CD4-positive, alpha-beta T cell treated with Interleukin-15 for 4 hours (primary cell): ENCODE data around the gene HMGXB3.
A peak's percentile ranks its signal among the peaks of the same experiment; 100 is the strongest.

ENCODE experiments used
- DNase-seq: peaks from one replicate; pipeline ENCODE4 v3.0.0-alpha.2; 2020; ENCODE audit warnings: low spot score

Gene HMGXB3, protein sequence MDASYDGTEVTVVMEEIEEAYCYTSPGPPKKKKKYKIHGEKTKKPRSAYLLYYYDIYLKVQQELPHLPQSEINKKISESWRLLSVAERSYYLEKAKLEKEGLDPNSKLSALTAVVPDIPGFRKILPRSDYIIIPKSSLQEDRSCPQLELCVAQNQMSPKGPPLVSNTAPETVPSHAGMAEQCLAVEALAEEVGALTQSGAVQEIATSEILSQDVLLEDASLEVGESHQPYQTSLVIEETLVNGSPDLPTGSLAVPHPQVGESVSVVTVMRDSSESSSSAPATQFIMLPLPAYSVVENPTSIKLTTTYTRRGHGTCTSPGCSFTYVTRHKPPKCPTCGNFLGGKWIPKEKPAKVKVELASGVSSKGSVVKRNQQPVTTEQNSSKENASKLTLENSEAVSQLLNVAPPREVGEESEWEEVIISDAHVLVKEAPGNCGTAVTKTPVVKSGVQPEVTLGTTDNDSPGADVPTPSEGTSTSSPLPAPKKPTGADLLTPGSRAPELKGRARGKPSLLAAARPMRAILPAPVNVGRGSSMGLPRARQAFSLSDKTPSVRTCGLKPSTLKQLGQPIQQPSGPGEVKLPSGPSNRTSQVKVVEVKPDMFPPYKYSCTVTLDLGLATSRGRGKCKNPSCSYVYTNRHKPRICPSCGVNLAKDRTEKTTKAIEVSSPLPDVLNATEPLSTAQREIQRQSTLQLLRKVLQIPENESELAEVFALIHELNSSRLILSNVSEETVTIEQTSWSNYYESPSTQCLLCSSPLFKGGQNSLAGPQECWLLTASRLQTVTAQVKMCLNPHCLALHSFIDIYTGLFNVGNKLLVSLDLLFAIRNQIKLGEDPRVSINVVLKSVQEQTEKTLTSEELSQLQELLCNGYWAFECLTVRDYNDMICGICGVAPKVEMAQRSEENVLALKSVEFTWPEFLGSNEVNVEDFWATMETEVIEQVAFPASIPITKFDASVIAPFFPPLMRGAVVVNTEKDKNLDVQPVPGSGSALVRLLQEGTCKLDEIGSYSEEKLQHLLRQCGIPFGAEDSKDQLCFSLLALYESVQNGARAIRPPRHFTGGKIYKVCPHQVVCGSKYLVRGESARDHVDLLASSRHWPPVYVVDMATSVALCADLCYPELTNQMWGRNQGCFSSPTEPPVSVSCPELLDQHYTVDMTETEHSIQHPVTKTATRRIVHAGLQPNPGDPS (N-terminal part only)

DNA sequence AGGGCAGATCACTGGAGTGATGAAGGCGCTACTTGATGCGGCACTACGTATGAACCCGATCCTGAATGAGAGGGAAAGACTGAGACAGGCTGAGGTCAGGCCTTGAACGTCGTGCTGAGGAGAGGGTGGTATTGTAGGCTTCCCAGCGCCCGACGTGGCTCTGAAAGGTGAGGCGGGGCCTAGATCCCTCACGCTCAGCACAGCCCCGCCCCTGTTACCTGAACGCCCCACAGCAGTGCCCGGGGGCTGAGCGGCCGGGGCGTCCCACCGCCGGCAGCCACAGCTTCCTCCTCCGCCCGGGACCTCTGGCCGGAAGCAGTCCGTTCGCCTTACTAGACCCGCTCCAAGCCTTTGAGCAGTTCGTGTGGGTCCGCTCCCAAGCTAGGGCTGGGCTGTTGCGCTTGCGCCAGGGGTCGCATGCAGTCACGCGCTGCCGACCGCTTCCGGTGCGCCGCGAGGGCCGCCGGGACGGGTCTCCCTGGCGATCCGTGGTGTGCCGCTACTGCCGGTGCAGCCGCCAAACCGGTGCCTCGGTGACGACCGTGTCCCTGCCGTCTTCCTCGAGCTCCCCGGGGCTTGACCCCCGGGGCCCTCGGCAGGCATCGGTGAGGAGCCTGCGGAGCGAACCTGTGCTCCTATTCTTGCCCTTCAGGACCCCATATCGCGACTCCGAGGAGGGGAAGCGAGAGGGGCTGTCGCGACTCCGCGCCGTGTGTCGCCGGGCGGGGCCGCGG lies at the start of gene HMGXB3, which contains the start of gene TIGD6:
HMGXB3 (plus strand) TSS at position 484 of the 734 bp plus-strand sequence. CDS start 4,114 bp downstream, outside the sequence.
TIGD6 (minus strand) TSS at position 399 of the 734 bp plus-strand sequence. CDS start 4,306 bp downstream, outside the sequence.
- peak; percentile 88 for DNase-seq

DNA sequence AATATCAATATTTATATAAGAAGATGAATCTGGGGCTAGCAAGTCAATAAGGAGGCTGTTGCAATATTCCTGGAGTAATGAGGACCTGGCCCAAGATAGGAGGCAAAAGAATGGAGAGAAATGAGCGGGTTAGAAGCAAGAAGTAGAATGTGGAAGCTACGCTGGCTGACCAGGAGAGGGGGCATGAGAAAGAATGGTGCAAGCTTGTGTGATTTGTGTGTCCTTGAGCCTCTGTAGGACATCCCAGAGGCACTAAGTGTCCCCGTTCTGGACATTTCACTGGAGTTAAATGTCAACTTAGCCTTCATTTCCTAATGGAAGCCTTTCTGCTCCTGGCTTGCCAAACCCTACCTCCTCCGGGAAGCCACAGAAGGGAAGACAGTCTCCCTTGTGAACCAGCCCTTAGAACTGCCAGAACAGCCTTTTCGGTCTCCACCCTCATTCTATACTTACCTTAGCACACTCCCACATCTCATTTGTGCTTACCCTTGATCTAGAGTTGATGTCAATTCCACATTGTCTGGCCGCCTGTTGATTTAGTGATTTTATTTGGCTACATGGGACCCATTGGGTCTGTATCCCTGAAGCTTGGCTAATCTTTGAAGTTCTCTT lies 49.3 kb upstream of the HMGXB3 start:
- no peak for DNase-seq

DNA sequence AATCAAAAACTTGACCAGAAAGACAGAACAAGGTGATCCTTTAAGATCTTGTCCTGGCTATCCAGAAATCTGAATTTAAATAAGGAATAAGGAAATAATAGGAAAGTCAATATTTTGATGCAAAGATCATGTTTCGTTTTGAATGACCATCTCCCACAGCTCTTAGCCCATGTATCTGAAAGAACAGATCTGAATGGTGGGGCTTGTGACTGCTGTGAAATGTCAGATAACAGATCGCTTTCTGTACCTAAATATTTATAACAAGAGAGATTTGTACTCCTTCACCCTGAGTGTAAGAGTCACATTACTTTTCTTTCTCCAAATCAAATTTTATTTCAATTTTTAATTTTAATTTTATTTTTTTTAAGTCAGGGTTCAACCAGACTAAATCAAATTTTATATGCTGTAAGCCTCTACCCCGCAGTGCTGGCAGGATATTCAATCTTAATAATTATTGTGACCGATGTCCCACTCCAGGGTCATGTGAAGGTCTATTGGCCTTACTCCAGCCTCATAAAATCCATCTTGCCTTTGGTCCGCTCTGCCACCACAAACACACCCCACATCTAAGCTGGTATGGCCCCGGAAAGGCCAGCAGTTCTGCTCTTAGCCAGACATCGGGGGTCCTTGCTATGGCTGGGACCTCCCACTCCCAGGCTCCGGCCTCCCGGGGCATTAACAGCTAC lies 47.0 kb upstream of the HMGXB3 start:
- no peak for DNase-seq

DNA sequence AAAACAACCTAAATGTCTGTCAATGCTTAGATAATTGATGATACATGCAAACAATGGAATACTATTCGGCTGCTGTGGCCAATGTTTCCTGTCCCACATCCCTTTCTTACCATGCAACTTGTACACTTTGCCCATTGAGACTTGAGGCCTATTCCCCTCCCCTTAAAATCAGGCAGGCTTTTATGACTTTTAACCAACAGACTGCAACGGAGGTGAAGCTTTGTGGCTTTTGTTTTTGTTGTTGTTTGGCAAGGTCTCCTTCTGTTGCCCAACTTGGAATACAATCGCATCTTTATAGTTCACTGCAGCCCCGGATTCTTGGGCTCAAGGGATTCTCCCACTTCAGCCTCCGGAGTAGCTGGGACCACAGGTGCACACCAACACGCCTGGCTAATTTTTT lies 45.7 kb upstream of the HMGXB3 start:
- no peak for DNase-seq

DNA sequence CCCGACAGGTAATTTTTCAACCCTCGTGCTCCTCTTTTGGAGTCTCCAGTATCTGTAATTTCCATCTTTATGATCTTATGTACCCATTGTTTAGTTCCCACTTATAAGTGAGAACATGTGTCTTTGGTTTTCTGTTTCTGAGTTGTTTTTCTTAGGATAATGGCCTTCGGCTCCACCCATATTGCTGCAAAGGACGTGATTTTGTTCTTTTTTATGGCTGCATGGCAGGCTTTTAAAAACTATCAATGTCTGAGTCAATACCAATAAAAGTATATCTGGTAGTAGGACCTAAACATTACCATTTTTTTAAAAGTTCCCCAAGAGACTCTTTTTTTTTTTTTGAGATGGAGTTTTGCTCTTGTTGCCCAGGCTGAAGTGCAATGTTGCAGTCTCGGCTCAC lies 43.9 kb upstream of the HMGXB3 start:
- no peak for DNase-seq

DNA sequence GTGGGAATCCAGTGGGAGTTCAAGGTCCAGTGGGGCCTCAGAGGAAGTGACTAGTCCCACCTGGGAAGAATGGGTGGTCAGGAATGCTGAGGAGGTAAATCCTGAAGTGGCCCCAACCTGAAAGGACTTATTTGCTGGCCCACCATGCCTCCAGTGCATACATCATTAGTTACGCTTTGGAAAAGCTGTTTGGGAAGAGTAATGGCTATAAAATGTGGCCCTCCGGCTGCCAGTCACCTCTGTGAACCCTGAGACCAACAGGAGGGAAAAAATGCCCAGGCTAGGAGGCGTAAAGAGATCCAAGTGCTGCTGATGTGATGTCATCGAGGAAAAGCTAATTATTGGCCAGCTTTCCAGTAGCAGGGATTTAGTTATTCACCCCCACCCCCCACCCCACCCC lies 42.7 kb upstream of the HMGXB3 start:
- DNase-seq = no peak

DNA sequence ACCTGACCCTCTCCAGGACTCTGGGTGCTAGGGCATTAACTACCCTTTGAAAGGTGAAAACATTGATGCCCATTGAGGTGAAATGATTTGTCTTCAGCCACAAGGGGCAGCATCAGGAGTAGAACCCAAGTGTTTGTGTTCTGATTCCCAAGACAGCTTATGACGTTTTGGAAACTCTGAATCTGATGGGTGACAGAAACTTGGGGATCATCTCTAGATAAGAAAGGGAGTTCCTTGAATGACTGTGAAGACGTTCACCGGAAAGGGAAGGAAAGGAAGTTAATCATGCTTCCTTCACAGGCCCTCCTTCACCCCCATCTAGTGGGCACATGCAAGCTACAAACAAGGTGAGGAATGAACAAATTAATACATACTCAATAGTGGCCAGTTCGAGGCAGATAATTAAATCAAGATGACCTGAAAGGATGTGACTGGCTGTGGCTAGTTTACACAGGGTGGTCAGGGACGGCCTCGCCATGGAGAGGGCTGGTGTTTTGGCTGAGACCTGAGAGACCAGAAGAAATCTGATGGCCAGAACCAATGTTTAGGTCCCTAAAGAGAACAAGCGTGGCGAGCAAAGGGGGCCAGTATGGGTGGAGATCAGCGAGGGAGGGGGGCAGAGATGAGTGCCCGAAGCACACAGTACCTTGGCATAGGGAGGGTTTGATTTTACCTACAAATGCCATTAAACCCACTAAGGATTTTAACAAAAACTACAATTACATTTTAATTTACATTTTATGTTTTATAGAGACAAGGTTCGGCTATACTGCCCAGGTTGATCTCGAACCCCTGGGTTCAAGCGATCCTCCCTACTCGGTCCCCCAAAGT lies 40.9 kb upstream of the HMGXB3 start:
- peak; percentile 66 for DNase-seq

DNA sequence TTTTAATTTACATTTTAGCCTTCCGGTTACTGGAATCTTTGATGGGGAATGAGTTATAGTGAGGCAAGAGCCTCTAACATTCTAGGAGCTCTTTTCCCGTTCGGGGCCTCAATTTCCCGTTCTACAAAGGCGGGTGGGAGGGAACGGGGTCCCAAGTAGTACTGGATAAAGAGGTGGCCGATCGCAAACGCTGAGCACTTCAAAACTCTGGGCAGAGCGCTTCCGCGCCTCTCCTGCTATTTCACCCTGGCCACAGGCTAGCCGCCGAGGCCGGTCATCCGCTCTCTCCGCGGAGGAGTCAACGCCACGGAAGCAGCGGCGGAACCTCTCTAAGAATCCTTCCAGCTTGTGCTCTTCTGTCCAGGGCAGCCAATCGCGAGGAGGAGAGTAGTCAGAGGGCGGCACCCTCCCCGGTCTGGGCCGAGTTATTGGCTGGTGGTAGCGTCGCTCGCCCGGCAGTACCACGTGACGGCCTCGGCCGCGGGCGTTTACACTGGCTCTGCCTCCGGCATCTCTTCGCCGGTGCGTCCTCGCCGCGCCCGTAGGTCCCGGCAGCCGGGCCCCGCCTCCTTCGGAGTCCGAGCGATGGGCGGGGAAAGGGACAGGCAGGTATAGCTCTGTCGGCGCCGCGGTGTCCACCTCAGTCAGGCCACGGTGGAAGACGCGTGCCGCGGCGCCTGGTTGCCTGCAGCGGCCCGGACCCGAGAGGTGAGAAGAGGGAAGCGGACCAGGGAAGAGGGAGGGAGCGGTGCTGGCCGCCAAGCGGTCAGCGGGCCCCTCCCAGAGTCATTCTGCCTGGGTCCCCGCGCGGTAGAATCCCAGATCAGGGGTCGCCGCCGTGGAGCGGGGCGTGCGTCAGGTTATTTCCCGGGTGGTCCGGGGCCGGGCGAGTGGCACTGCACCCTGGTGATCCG lies 40.0 kb upstream of the HMGXB3 start, which contains the start of gene SLC26A2:
SLC26A2 (plus strand) TSS at position 487 of the 914 bp plus-strand sequence. CDS start 16,895 bp downstream, outside the sequence.
- DNase-seq = peak; percentile 94

DNA sequence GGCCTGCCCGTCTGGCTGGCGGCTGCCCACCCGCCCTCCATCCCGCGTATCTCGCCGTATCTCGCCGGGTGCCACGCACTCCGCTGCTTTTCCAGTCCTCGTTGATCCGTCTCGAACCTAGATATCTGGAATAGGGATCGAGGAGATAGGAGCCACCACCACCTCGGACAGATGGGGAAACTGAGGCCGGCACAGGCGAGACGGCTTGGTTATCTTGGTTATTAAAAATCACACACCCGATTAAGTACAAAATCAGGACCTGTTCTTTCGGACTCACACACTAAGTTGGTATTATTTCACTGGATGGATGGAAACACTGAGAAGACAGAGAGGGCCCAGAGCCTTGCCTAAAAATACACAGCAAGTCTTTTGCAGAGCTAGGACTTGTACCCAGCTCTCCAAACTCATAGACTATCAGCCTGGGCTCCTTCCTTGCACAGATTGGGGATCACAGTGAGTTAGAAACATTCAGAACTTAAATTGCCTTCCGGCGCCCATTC lies 39.3 kb upstream of the HMGXB3 start:
- DNase-seq = no peak

DNA sequence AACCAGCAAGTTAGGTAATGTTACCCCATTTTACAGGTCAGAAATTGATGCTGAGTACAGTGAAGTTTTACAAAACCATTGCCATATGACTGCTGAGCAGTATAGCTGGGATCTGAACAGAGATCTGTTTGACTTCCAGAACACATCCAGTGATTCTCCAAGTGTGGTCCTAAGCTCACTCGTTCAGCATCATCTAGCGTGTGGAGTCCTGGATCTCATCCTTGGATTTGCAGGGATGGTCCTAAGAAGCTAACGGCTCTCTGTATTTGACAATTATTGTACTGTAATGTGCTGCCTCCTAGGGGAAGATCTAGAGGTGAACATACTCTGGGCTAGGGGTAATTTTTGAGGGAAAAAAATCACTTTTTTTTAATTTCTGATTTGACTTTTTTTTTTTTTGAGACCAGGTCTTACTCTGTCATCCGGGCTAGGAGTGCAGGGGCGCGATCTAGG lies 38.6 kb upstream of the HMGXB3 start:
- no peak for DNase-seq

DNA sequence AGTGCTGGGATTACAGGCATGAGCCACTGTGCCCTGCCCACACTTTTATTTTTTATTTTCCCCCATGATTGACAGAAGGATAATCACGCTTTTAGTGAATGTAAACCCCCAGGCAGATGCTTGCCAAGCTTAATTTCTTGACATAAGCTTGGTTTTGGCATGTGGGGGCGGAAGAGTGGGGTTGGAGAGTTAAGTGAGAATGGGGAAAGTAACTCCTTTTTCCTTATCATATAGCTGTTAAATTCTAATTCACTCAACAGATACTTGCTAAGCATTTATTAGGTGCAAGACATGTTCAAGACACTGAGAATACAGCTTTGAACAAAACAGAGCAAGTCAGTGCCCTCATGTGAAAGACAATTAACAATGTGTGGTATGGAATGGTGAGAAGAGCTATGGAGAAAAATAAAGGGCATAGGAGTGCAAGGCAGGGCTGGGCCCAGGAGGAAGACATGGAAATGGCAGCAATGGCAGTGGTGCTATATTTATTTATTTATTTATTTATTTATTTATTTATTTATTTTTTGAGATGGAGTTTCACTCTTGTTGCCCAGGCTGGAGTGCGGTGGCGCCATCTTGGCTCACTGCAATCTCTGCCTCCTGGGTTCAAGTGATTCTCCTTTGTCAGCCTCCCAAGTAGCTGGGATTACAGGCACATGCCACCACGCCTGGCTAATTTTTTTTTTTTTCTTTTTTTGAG lies 37.8 kb upstream of the HMGXB3 start:
- no peak for DNase-seq

DNA sequence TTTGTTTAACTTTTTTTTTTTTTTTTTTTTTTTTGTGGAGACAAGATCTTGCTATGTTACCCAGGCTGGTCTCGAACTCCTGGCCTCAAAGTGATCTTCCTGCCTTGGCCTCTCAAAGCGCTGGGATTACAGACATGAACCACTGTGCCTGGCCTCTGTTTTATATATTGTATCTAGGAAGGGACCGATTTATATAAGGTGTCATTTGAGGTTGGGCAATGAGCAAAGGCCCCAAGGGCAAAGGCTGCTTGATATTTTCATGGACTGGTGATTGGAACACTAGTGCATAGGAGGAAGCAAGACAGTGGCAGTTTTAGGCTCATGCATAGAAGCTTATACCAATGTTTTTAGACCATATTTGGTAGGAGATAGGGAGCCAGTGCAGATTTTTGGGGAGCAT lies 36.8 kb upstream of the HMGXB3 start:
- no peak for DNase-seq

DNA sequence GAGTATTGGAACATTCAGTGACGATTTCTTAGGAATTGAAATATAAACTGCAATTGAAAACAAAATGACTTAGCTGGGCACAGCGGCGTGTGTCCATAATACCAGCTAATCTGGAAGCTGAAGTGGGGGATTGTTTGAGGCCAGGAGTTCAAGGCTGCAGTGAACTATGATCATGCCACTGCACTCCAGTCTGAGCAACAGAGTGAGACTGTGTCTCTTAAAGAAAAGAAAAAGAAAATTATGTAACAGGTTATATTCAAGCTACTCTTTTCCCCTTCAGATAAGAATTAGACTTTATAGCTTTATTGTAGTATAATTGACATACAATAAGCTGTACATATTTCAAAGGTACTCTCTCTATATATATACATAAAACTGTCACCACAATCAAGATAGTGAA lies 33.6 kb upstream of the HMGXB3 start:
- no peak for DNase-seq

DNA sequence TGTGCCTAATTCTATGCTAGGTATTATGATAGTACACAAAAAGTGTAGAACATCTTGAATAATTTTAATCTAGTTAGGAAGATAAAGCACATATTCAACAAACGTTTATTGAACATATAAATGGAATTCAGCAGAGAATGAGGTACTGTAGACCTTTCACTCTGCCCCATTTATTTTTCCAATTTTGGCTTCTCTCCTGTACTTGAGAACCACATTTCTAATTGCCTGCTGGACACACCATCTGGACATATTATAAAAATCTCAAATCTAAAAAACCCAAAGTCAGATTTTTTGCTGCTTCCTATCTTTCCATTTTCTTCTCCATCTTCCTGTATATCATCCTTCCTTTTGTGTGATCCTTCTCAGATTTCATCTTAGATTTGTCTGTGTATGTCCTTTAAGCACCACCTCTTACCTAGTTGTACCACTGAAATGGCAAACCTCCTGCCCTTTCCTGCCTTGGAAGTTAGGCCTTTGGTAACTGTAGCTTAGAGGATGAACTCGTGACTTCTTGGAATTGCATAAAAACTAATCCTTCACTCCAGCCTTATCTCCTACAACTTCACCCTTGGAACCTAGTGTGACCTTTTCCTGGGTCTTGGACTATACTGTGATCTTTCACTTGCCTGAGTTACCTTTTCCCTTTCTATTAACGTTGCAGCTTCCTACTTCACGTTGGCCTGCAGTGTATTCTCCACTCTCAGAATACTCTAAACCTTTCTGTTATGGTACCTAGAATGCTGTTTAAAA lies 31.2 kb upstream of the HMGXB3 start:
- no peak for DNase-seq

DNA sequence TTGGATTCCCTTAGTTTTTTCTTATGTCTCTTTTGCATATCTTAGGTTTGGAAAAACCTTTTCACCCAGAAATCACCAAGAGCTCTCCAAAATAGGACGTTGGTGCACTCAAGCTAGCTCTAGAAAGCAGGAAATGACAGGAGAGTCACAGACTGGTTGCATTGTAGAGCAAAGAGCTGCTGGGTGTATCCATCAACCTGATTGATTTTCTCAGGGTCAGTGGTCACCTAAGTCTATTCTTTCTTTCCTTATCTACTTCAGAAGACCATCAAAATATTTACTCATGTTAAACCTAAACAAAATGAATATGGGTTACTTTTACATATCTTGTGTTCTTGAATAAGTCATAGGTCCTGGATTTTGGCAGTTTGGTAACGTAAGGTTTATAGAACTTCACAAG lies 25.1 kb upstream of the HMGXB3 start:
- no peak for DNase-seq

DNA sequence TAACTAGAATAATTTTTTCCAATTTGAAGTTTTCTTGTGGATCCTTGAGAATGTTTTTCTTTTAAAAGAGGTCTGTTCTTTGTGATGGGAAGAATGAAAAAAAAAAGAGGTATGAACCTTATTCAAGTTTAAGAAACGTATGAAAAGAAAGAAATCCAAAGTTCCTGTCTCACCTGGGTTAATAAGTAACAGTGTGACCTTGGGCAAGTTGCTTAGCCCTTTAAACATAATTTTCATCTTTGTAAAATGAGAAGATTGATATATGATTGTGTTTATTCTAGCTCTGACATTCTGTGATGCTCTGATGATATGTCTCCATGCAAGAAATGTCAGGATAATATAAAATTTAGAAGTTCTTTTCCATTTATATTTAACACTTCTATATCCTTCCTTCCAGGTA lies 20.6 kb upstream of the HMGXB3 start:
- no peak for DNase-seq

DNA sequence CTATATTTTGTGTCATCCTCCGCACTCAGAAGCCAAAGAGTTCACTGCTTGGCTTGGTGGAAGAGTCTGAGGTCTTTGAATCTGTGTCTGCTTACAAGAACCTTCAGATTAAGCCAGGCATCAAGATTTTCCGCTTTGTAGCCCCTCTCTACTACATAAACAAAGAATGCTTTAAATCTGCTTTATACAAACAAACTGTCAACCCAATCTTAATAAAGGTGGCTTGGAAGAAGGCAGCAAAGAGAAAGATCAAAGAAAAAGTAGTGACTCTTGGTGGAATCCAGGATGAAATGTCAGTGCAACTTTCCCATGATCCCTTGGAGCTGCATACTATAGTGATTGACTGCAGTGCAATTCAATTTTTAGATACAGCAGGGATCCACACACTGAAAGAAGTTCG lies 19.3 kb upstream of the HMGXB3 start:
- no peak for DNase-seq
